ENCODE results near the gene C5orf34. TPM values are rescaled to one million over a fixed set of nuclear protein-coding genes. Genes with fewer than 3 reads are reported as not detected.

Gene C5orf34
- total RNA-seq, 1 experiment from 2014 or later, result 9.4 TPM

- ChIA-PET POLR2A (no interaction called here), CTCF (interaction anchor here (0.9 to 2.5 kb wide), 3 partner anchors 15 to 96 kb away, joined by 3 to 31 read pairs (median 7); partner anchors contain the start of gene C5orf34)
- Mint-ChIP-seq H3K27ac (no peak overlapping the region; the same call in 1 of the 2 replicates), H3K9me3 (no peaks in the 10 kb centered on the region), H3K4me1 (peaks cover 9% of the 10 kb centered on the region), H3K4me3 (no peak overlapping the region), H3K36me3 (peaks cover 2% of the 10 kb centered on the region), H3K27me3 (ENCODE audit: low read depth) (no peaks in the 10 kb centered on the region)
- TF ChIP-seq, protein P1, sequence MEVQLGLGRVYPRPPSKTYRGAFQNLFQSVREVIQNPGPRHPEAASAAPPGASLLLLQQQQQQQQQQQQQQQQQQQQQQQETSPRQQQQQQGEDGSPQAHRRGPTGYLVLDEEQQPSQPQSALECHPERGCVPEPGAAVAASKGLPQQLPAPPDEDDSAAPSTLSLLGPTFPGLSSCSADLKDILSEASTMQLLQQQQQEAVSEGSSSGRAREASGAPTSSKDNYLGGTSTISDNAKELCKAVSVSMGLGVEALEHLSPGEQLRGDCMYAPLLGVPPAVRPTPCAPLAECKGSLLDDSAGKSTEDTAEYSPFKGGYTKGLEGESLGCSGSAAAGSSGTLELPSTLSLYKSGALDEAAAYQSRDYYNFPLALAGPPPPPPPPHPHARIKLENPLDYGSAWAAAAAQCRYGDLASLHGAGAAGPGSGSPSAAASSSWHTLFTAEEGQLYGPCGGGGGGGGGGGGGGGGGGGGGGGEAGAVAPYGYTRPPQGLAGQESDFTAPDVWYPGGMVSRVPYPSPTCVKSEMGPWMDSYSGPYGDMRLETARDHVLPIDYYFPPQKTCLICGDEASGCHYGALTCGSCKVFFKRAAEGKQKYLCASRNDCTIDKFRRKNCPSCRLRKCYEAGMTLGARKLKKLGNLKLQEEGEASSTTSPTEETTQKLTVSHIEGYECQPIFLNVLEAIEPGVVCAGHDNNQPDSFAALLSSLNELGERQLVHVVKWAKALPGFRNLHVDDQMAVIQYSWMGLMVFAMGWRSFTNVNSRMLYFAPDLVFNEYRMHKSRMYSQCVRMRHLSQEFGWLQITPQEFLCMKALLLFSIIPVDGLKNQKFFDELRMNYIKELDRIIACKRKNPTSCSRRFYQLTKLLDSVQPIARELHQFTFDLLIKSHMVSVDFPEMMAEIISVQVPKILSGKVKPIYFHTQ (CRISPR knock-in tag; IDR thresholded peaks at IDR 0.05), result no peak
- TF ChIP-seq SMAD3 (CRISPR knock-in tag; IDR thresholded peaks at IDR 0.05; ENCODE audit: borderline replicate concordance), result no peak
- TF ChIP-seq ZNF317 (CRISPR knock-in tag; IDR thresholded peaks at IDR 0.05; ENCODE audit: borderline replicate concordance, low read depth), result no peak
- TF ChIP-seq, protein P2, sequence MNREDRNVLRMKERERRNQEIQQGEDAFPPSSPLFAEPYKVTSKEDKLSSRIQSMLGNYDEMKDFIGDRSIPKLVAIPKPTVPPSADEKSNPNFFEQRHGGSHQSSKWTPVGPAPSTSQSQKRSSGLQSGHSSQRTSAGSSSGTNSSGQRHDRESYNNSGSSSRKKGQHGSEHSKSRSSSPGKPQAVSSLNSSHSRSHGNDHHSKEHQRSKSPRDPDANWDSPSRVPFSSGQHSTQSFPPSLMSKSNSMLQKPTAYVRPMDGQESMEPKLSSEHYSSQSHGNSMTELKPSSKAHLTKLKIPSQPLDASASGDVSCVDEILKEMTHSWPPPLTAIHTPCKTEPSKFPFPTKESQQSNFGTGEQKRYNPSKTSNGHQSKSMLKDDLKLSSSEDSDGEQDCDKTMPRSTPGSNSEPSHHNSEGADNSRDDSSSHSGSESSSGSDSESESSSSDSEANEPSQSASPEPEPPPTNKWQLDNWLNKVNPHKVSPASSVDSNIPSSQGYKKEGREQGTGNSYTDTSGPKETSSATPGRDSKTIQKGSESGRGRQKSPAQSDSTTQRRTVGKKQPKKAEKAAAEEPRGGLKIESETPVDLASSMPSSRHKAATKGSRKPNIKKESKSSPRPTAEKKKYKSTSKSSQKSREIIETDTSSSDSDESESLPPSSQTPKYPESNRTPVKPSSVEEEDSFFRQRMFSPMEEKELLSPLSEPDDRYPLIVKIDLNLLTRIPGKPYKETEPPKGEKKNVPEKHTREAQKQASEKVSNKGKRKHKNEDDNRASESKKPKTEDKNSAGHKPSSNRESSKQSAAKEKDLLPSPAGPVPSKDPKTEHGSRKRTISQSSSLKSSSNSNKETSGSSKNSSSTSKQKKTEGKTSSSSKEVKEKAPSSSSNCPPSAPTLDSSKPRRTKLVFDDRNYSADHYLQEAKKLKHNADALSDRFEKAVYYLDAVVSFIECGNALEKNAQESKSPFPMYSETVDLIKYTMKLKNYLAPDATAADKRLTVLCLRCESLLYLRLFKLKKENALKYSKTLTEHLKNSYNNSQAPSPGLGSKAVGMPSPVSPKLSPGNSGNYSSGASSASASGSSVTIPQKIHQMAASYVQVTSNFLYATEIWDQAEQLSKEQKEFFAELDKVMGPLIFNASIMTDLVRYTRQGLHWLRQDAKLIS (CRISPR knock-in tag; IDR thresholded peaks at IDR 0.05; ENCODE audit: borderline replicate concordance), result no peak
- TF ChIP-seq NR3C1 (CRISPR knock-in tag; conservative IDR thresholded peaks at IDR 0.05; ENCODE audit: low read depth), result no peak
- TF ChIP-seq, protein P3, sequence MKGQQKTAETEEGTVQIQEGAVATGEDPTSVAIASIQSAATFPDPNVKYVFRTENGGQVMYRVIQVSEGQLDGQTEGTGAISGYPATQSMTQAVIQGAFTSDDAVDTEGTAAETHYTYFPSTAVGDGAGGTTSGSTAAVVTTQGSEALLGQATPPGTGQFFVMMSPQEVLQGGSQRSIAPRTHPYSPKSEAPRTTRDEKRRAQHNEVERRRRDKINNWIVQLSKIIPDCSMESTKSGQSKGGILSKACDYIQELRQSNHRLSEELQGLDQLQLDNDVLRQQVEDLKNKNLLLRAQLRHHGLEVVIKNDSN (CRISPR knock-in tag; IDR thresholded peaks at IDR 0.05), result no peak
- TF ChIP-seq ZBTB43 (CRISPR knock-in tag; IDR thresholded peaks at IDR 0.05), result no peak
- TF ChIP-seq NFE2L1 (CRISPR knock-in tag; IDR thresholded peaks at IDR 0.05), result no peak
- no peak for TF ChIP-seq PRDM15 (CRISPR knock-in tag; IDR thresholded peaks at IDR 0.05)
- TF ChIP-seq IRF2 (CRISPR knock-in tag; IDR thresholded peaks at IDR 0.05; ENCODE audit: borderline replicate concordance, low read depth), result no peak
- TF ChIP-seq STAT6 (CRISPR knock-in tag; conservative IDR thresholded peaks at IDR 0.05; ENCODE audit: low read depth), result no peak
- TF ChIP-seq GTF2I (CRISPR knock-in tag; conservative IDR thresholded peaks at IDR 0.05), result no peak
- TF ChIP-seq JAZF1 (CRISPR knock-in tag; IDR thresholded peaks at IDR 0.05), result no peak
- no peak for TF ChIP-seq SMAD4 (CRISPR knock-in tag; IDR thresholded peaks at IDR 0.05)
- TF ChIP-seq ZNF232 (CRISPR knock-in tag; IDR thresholded peaks at IDR 0.05), result no peak
- TF ChIP-seq, protein P4, sequence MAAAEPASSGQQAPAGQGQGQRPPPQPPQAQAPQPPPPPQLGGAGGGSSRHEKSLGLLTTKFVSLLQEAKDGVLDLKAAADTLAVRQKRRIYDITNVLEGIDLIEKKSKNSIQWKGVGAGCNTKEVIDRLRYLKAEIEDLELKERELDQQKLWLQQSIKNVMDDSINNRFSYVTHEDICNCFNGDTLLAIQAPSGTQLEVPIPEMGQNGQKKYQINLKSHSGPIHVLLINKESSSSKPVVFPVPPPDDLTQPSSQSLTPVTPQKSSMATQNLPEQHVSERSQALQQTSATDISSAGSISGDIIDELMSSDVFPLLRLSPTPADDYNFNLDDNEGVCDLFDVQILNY (CRISPR knock-in tag; IDR thresholded peaks at IDR 0.05), result no peak
- TF ChIP-seq ZNF423 (CRISPR knock-in tag; IDR thresholded peaks at IDR 0.05), result no peak
- no peak for TF ChIP-seq ESRRA (CRISPR knock-in tag; IDR thresholded peaks at IDR 0.05; ENCODE audit: borderline replicate concordance)
- no peak for TF ChIP-seq CTCF (IDR thresholded peaks at IDR 0.05)
- TF ChIP-seq, protein P5, sequence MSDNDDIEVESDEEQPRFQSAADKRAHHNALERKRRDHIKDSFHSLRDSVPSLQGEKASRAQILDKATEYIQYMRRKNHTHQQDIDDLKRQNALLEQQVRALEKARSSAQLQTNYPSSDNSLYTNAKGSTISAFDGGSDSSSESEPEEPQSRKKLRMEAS (CRISPR knock-in tag; IDR thresholded peaks at IDR 0.05), result no peak
- no peak for DNase-seq (ENCODE audit: low spot score)
- ATAC-seq, result no peak
Measured at GRCh38 chr5:43485406-43485805, 29.5 kb downstream of the C5orf34 start.
